Memory B cell (primary cell): Measurements from ENCODE around the gene IFT43.
A peak's percentile ranks its signal among the peaks of the same experiment; 100 is the strongest.

ENCODE experiments used
- ATAC-seq: fragments of 150-1000 bp; cut with Tn5 transposase; 2 replicates; pipeline ENCODE4 v1.10.0; 2021; ENCODE audit warnings: low read depth, mild to moderate bottlenecking, moderate library complexity
- DNase-seq, 2 donors: peaks; one replicate each; pipeline ENCODE4 v3.0.0; 2022; ENCODE audit warnings: low spot score in 2 of 2
- H3K27ac Mint-ChIP-seq: one replicate; pipeline ENCODE4 v1.8.0; 2022; ENCODE audit warnings: mild to moderate bottlenecking, moderate library complexity, mixed read lengths
- H3K27me3 Mint-ChIP-seq: one replicate; pipeline ENCODE4 v1.8.0; 2022; ENCODE audit warnings: mixed read lengths
- H3K36me3 Mint-ChIP-seq: one replicate; pipeline ENCODE4 v1.8.0; 2022; ENCODE audit warnings: mild to moderate bottlenecking, mixed read lengths
- H3K4me1 Mint-ChIP-seq: one replicate; pipeline ENCODE4 v1.8.0; 2022; ENCODE audit warnings: mixed read lengths
- H3K4me3 Mint-ChIP-seq: one replicate; pipeline ENCODE4 v1.8.0; 2022; ENCODE audit warnings: mild to moderate bottlenecking, moderate library complexity, mixed read lengths
- H3K9me3 Mint-ChIP-seq: one replicate; pipeline ENCODE4 v1.8.0; 2022; ENCODE audit warnings: mixed read lengths

IFT43 gene

GRCh38 chr14:75985618-75986438 is at the start of gene IFT43:
Gene IFT43, plus strand, starts transcription at chr14:75985763. Its CDS starts 24 bp downstream, at chr14:75985787.
- Mint-ChIP-seq H3K27ac (peak within 1 kb of the TSS; percentile 91), H3K4me1 (peaks cover 21% of the 10 kb centered on the region), H3K27me3 (no peaks in the 10 kb centered on the region), H3K36me3 (peaks cover 5% of the 10 kb centered on the region), H3K9me3 (no peaks in the 10 kb centered on the region), H3K4me3 (peak within 1 kb of the TSS; percentile 93)
- ATAC-seq (peak; percentile 74), DNase-seq (peak; percentile 83 to 90)

- H3K27ac Mint-ChIP-seq = no peak overlapping the region
- no peak for ATAC-seq
- H3K4me1 Mint-ChIP-seq = peaks cover 8% of the 10 kb centered on the region
- H3K4me3 Mint-ChIP-seq = no peak overlapping the region
- H3K27me3 Mint-ChIP-seq = no peaks in the 10 kb centered on the region
- DNase-seq = no peak
- H3K9me3 Mint-ChIP-seq = no peaks in the 10 kb centered on the region
- peaks cover 6% of the 10 kb centered on the region for H3K36me3 Mint-ChIP-seq
These were observed 46.4 kb upstream of the IFT43 start for GRCh38 chr14:75939200-75939599.

GRCh38 chr14:75941030-75941429 is 44.5 kb upstream of the IFT43 start:
- Mint-ChIP-seq H3K9me3 (no peaks in the 10 kb centered on the region), H3K4me3 (no peak overlapping the region)
- no peak for DNase-seq

GRCh38 chr14:75944607-75945241 is 40.8 kb upstream of the IFT43 start:
- Mint-ChIP-seq H3K27me3 (no peaks in the 10 kb centered on the region), H3K9me3 (no peaks in the 10 kb centered on the region), H3K27ac (no peak overlapping the region), H3K4me3 (no peak overlapping the region), H3K36me3 (no peaks in the 10 kb centered on the region), H3K4me1 (no peaks in the 10 kb centered on the region)
- ATAC-seq (no peak), DNase-seq (no peak)

More at GRCh38 chr14:75941030-75941429, 44.5 kb upstream of the IFT43 start:
- no peaks in the 10 kb centered on the region for H3K27me3 Mint-ChIP-seq
- no peak for ATAC-seq
- no peaks in the 10 kb centered on the region for H3K4me1 Mint-ChIP-seq
- no peak overlapping the region for H3K27ac Mint-ChIP-seq
- peaks cover 6% of the 10 kb centered on the region for H3K36me3 Mint-ChIP-seq

- Mint-ChIP-seq H3K4me1 (no peaks in the 10 kb centered on the region), H3K4me3 (no peak overlapping the region), H3K9me3 (no peaks in the 10 kb centered on the region), H3K27me3 (no peaks in the 10 kb centered on the region), H3K36me3 (peaks cover 1% of the 10 kb centered on the region), H3K27ac (no peak overlapping the region)
- no peak for DNase-seq
- ATAC-seq = no peak
These were observed 38.8 kb upstream of the IFT43 start for GRCh38 chr14:75946785-75947184.

GRCh38 chr14:75952489-75952888 is 33.1 kb upstream of the IFT43 start:
- DNase-seq = no peak
- Mint-ChIP-seq H3K27me3 (no peaks in the 10 kb centered on the region), H3K27ac (no peak overlapping the region), H3K9me3 (peaks cover 5% of the 10 kb centered on the region), H3K4me1 (peaks cover 4% of the 10 kb centered on the region), H3K4me3 (no peak overlapping the region), H3K36me3 (peaks cover 6% of the 10 kb centered on the region)
- ATAC-seq = no peak

GRCh38 chr14:75959031-75959430 is 26.5 kb upstream of the IFT43 start:
- H3K36me3 Mint-ChIP-seq = peaks cover 6% of the 10 kb centered on the region
- H3K4me1 Mint-ChIP-seq = peaks cover 30% of the 10 kb centered on the region
- peak overlapping the region; percentile 49 for H3K27ac Mint-ChIP-seq
- peak overlapping the region; percentile 11 for H3K4me3 Mint-ChIP-seq
- ATAC-seq (no peak), DNase-seq (no peak)
- no peaks in the 10 kb centered on the region for H3K9me3 Mint-ChIP-seq
- H3K27me3 Mint-ChIP-seq = no peaks in the 10 kb centered on the region

- H3K9me3 Mint-ChIP-seq = no peaks in the 10 kb centered on the region
- no peak for DNase-seq
- no peaks in the 10 kb centered on the region for H3K27me3 Mint-ChIP-seq
- peak overlapping the region; percentile 61 for H3K4me3 Mint-ChIP-seq
- peaks cover 27% of the 10 kb centered on the region for H3K4me1 Mint-ChIP-seq
- peak overlapping the region; percentile 86 for H3K27ac Mint-ChIP-seq
- H3K36me3 Mint-ChIP-seq = peaks cover 9% of the 10 kb centered on the region
- ATAC-seq = peak; percentile 79
These were observed 25.3 kb upstream of the IFT43 start for GRCh38 chr14:75960231-75960630.

GRCh38 chr14:75961662-75962061 is 23.9 kb upstream of the IFT43 start:
- peak overlapping the region; percentile 86 for H3K27ac Mint-ChIP-seq
- no peak for DNase-seq
- no peaks in the 10 kb centered on the region for H3K9me3 Mint-ChIP-seq
- H3K4me1 Mint-ChIP-seq = peaks cover 27% of the 10 kb centered on the region
- no peak overlapping the region for H3K4me3 Mint-ChIP-seq
- no peaks in the 10 kb centered on the region for H3K27me3 Mint-ChIP-seq
- peaks cover 20% of the 10 kb centered on the region for H3K36me3 Mint-ChIP-seq
- ATAC-seq = no peak

GRCh38 chr14:75967866-75968265 is 17.7 kb upstream of the IFT43 start:
- no peak for ATAC-seq
- Mint-ChIP-seq H3K4me3 (no peak overlapping the region), H3K9me3 (no peaks in the 10 kb centered on the region), H3K27me3 (no peaks in the 10 kb centered on the region), H3K27ac (no peak overlapping the region), H3K36me3 (peaks cover 18% of the 10 kb centered on the region), H3K4me1 (peaks cover 3% of the 10 kb centered on the region)
- no peak for DNase-seq

- H3K27ac Mint-ChIP-seq = no peak overlapping the region
- H3K27me3 Mint-ChIP-seq = no peaks in the 10 kb centered on the region
- no peak for DNase-seq
- peaks cover 18% of the 10 kb centered on the region for H3K36me3 Mint-ChIP-seq
- ATAC-seq = no peak
- H3K9me3 Mint-ChIP-seq = no peaks in the 10 kb centered on the region
- no peak overlapping the region for H3K4me3 Mint-ChIP-seq
- peaks cover 3% of the 10 kb centered on the region for H3K4me1 Mint-ChIP-seq
These were observed 17.1 kb upstream of the IFT43 start for GRCh38 chr14:75968456-75968855.

GRCh38 chr14:75969126-75969525 is 16.4 kb upstream of the IFT43 start:
- Mint-ChIP-seq H3K9me3 (no peaks in the 10 kb centered on the region), H3K4me1 (peaks cover 3% of the 10 kb centered on the region), H3K27ac (no peak overlapping the region), H3K27me3 (no peaks in the 10 kb centered on the region), H3K4me3 (no peak overlapping the region), H3K36me3 (peaks cover 18% of the 10 kb centered on the region)
- no peak for DNase-seq
- ATAC-seq = no peak

GRCh38 chr14:75969891-75970290 is 15.7 kb upstream of the IFT43 start:
- H3K27me3 Mint-ChIP-seq = no peaks in the 10 kb centered on the region
- ATAC-seq = no peak

GRCh38 chr14:75970989-75971388 is 14.6 kb upstream of the IFT43 start:
- DNase-seq (no peak), ATAC-seq (no peak)
- no peaks in the 10 kb centered on the region for H3K9me3 Mint-ChIP-seq
- no peaks in the 10 kb centered on the region for H3K27me3 Mint-ChIP-seq
- no peak overlapping the region for H3K4me3 Mint-ChIP-seq
- peaks cover 3% of the 10 kb centered on the region for H3K4me1 Mint-ChIP-seq
- H3K27ac Mint-ChIP-seq = no peak overlapping the region
- H3K36me3 Mint-ChIP-seq = peaks cover 9% of the 10 kb centered on the region

More at GRCh38 chr14:75969891-75970290, 15.7 kb upstream of the IFT43 start:
- Mint-ChIP-seq H3K9me3 (no peaks in the 10 kb centered on the region), H3K36me3 (peaks cover 15% of the 10 kb centered on the region), H3K27ac (no peak overlapping the region), H3K4me3 (no peak overlapping the region), H3K4me1 (peaks cover 3% of the 10 kb centered on the region)
- DNase-seq = no peak
